ENCODE results near the gene ARRB1.

- TF ChIP-seq, protein P1, sequence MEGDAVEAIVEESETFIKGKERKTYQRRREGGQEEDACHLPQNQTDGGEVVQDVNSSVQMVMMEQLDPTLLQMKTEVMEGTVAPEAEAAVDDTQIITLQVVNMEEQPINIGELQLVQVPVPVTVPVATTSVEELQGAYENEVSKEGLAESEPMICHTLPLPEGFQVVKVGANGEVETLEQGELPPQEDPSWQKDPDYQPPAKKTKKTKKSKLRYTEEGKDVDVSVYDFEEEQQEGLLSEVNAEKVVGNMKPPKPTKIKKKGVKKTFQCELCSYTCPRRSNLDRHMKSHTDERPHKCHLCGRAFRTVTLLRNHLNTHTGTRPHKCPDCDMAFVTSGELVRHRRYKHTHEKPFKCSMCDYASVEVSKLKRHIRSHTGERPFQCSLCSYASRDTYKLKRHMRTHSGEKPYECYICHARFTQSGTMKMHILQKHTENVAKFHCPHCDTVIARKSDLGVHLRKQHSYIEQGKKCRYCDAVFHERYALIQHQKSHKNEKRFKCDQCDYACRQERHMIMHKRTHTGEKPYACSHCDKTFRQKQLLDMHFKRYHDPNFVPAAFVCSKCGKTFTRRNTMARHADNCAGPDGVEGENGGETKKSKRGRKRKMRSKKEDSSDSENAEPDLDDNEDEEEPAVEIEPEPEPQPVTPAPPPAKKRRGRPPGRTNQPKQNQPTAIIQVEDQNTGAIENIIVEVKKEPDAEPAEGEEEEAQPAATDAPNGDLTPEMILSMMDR (IDR thresholded peaks at IDR 0.05), result no peak
- TF ChIP-seq POLR2AphosphoS5 (IDR thresholded peaks at IDR 0.05; ENCODE audit: low read depth, low read length), result no peak
- TF ChIP-seq TCF7L2 (IDR thresholded peaks at IDR 0.05; ENCODE audit: low read depth, low read length), result no peak
- TF ChIP-seq SIN3A (IDR thresholded peaks at IDR 0.05; ENCODE audit: borderline replicate concordance, insufficient read depth, low read depth, low read length), result no peak
- no peak for TF ChIP-seq REST (IDR thresholded peaks at IDR 0.05; ENCODE audit: insufficient read depth in 1 of 2, low read depth in 2 of 2, low read length in 1 of 2)
Measured at GRCh38 chr11:75230621-75231020, 120.8 kb downstream of the ARRB1 start.
